Muscle layer of colon (tissue), 2 donors: ENCODE data around the gene FAM227A.

ENCODE experiments used
- H3K27ac ChIP-seq: one replicate; pipeline ENCODE4 v1.7.0; 2013; ENCODE audit warnings: low read depth, mild to moderate bottlenecking, low read length, moderate library complexity
- H3K27me3 ChIP-seq, 2 donors: one replicate each; pipeline ENCODE4 v1.7.0; 2013; ENCODE audit warnings: low read length in 2 of 2, mild to moderate bottlenecking in 2 of 2; ENCODE audit not compliant: insufficient read depth in 2 of 2, control insufficient read depth in 1 of 2
- H3K36me3 ChIP-seq: one replicate; pipeline ENCODE4 v1.7.0; 2013; ENCODE audit warnings: mild to moderate bottlenecking, low read length; ENCODE audit not compliant: insufficient read depth
- H3K4me1 ChIP-seq: one replicate; pipeline ENCODE4 v1.7.0; 2013; ENCODE audit warnings: mild to moderate bottlenecking, low read length; ENCODE audit not compliant: insufficient read depth
- H3K4me3 ChIP-seq, 2 donors: one replicate each; pipeline ENCODE4 v1.7.0; 2013; ENCODE audit warnings: low read length in 2 of 2, low read depth in 1 of 2, mild to moderate bottlenecking in 1 of 2, moderate library complexity in 1 of 2
- H3K9ac ChIP-seq: one replicate; pipeline ENCODE4 v1.7.0; 2013; ENCODE audit warnings: low read length
- H3K9me3 ChIP-seq: one replicate; pipeline ENCODE4 v1.7.0; 2013; ENCODE audit warnings: mild to moderate bottlenecking, low read length
- donor health status: abdominal sarcoma.
- donor health status: Adenocarcinoma of cecum.

The FAM227A gene

GRCh38 chr22:38567531-38568285 lies 88.5 kb downstream of the FAM227A start:
- no peak overlapping the region for H3K4me3 ChIP-seq
- no peak overlapping the region for H3K27ac ChIP-seq
- no peaks in the 10 kb centered on the region for H3K27me3 ChIP-seq
- no peaks in the 10 kb centered on the region for H3K9me3 ChIP-seq
- no peak overlapping the region for H3K9ac ChIP-seq
- H3K4me1 ChIP-seq = peaks cover 7% of the 10 kb centered on the region
- H3K36me3 ChIP-seq = no peaks in the 10 kb centered on the region

DNA sequence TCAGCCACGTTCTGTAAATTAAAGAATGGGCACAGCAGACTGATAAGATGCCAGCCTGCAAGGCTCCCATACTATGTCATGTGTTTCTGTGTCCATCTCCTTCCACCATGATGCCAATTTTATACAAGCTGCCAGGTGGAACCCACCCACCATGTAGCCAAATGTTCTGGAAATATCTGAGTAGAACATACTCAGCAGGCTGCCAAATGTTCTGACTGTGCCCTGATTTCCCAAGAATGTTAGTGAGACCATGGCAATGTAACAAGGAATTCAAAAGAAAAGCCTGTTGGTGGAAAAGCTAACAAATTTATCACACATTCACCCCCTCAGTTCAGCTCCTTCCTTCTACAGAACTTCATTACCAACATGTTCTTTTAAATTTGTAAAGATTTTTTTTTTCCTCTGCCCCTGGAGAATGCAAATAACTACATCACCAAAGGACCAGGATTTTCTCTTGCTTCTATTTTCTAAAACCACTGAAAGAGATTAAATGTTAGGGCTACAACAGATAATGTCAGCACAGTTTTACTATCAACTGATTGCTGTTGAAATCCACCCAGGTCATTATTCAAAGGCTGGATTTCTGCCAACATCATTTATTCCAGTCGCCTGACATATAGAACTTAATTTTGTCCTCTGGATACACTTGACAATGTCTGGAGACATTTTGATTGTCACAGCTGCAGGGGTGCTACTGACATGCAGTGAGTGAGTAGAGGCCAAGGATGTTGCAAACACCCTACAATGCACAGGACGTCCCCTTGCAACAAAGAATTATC lies 89.3 kb downstream of the FAM227A start:
- H3K36me3 ChIP-seq = no peaks in the 10 kb centered on the region
- no peaks in the 10 kb centered on the region for H3K9me3 ChIP-seq
- no peak overlapping the region for H3K27ac ChIP-seq
- no peaks in the 10 kb centered on the region for H3K27me3 ChIP-seq
- H3K4me3 ChIP-seq = no peak overlapping the region
- H3K9ac ChIP-seq = no peak overlapping the region
- H3K4me1 ChIP-seq = peaks cover 7% of the 10 kb centered on the region

- Histone ChIP-seq H3K4me1 (no peaks in the 10 kb centered on the region), H3K27ac (no peak overlapping the region), H3K4me3 (no peak overlapping the region), H3K9me3 (no peaks in the 10 kb centered on the region), H3K27me3 (no peaks in the 10 kb centered on the region), H3K9ac (no peak overlapping the region), H3K36me3 (no peaks in the 10 kb centered on the region)
These were observed 90.8 kb downstream of the FAM227A start for GRCh38 chr22:38565441-38565840.

DNA sequence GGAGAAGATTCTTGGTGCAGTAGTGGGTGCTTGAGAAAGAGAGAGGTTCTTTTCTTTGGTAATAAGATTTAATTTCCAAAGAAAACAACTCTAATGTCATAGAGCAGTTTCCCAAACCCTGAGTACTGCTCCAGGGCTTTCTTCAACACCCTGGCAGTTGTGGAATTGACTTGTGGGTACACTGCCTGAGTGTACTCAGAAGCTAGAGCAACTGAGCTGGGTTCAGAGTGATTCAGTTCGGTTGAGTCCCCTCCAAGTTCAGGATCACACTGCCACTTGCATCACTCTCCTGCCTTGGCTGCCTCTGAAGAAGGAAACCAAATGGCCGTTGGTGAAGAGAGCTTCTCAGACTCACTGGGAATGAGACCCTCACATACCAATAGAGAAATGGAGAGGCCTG lies 91.5 kb downstream of the FAM227A start:
- H3K36me3 ChIP-seq = no peaks in the 10 kb centered on the region
- no peak overlapping the region for H3K9ac ChIP-seq
- H3K27ac ChIP-seq = no peak overlapping the region
- H3K9me3 ChIP-seq = no peaks in the 10 kb centered on the region
- H3K4me1 ChIP-seq = no peaks in the 10 kb centered on the region
- H3K27me3 ChIP-seq = no peaks in the 10 kb centered on the region
- no peak overlapping the region for H3K4me3 ChIP-seq

- H3K36me3 ChIP-seq = no peaks in the 10 kb centered on the region
- H3K4me3 ChIP-seq = no peak overlapping the region
- no peaks in the 10 kb centered on the region for H3K9me3 ChIP-seq
- no peaks in the 10 kb centered on the region for H3K27me3 ChIP-seq
- no peak overlapping the region for H3K9ac ChIP-seq
- H3K4me1 ChIP-seq = no peaks in the 10 kb centered on the region
- no peak overlapping the region for H3K27ac ChIP-seq
These were observed 101.9 kb downstream of the FAM227A start for GRCh38 chr22:38554281-38554680.

- no peak overlapping the region for H3K27ac ChIP-seq
- H3K36me3 ChIP-seq = no peaks in the 10 kb centered on the region
- H3K4me1 ChIP-seq = no peaks in the 10 kb centered on the region
- no peak overlapping the region for H3K9ac ChIP-seq
- H3K9me3 ChIP-seq = no peaks in the 10 kb centered on the region
- H3K27me3 ChIP-seq = no peaks in the 10 kb centered on the region
- H3K4me3 ChIP-seq = no peak overlapping the region
These were observed 106.9 kb downstream of the FAM227A start for GRCh38 chr22:38549101-38549894.

DNA sequence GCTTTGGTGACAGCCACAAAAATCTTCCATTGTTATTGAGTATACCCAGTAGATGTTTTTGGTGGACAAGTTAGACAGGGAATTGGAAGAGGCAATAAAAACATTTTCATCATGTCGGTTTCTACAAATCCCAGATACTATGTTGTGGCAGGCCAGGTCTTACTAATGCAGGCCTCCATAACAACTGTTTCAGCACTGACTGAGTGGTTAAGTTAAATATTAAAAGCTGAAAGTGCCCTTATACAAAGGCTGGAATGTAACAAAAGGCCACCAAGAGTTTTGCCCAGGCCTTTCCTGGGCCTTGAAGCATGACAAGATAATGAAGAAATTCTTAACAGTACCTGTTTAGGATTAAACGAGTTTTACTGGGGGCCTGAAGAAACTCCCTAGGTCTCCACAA lies 115.5 kb downstream of the FAM227A start:
- Histone ChIP-seq H3K4me1 (no peaks in the 10 kb centered on the region), H3K36me3 (no peaks in the 10 kb centered on the region), H3K27me3 (no peaks in the 10 kb centered on the region), H3K9me3 (no peaks in the 10 kb centered on the region), H3K27ac (no peak overlapping the region), H3K9ac (no peak overlapping the region), H3K4me3 (no peak overlapping the region)

DNA sequence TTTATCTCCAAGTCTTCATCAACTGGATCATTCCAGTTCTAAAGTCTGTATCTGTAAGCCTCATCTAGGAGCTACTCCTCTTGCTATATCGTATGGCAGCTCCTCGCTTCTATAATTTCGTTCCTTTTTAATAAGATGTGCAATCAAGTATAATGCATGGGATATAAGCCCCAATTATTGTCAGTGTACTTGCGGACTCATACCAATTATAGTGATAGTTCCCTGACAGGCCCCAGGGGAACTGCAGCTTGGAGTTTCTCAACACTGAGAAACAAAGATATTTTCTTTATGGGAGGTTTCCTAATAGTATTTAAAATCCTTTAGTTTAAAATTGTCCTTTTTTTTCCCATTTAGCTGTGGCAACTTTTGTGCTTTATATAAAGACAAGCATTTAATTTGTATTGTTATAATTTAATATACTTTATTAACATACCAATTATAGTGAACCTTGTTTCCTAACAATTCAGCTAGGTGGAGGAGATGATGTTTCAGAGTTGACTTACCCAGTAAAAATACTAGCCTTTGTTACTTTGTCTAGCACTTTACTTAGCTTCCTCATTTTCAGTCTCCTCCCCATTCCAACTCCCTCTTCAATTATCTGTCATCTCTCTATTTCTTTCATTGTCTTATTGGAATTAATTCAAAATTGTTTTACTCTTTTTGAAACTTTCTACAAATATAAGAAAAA lies 124.8 kb downstream of the FAM227A start:
- Histone ChIP-seq H3K27me3 (no peaks in the 10 kb centered on the region), H3K4me1 (no peaks in the 10 kb centered on the region), H3K9me3 (no peaks in the 10 kb centered on the region), H3K4me3 (no peak overlapping the region), H3K36me3 (no peaks in the 10 kb centered on the region), H3K27ac (no peak overlapping the region), H3K9ac (no peak overlapping the region)
